Panc1 (cell line): ENCODE results near the gene MIPEP. TPM values are rescaled to one million over a fixed set of nuclear protein-coding genes. Genes with fewer than 3 reads are reported as not detected.

Experiments
- ATAC-seq: fragments of 200-7000 bp; cut with Tn5 transposase; 2 replicates; pipeline ENCODE4 v1.9.1; 2020; ENCODE audit warnings: mild to moderate bottlenecking, moderate library complexity
- BruUV-seq: library from RNA; stranded (reverse); fragments of 400-500 nt; replicated peaks from 2 replicates; lab custom pipeline; 2021; lab: Mats Ljungman, UMichigan
- CTCF ChIA-PET: fragments of 300-600 bp; sonication (Branson Sonifier 250); formaldehyde crosslinking; loops from one replicate; lab custom pipeline; 2022; ENCODE audit warnings: antibody characterized with exemption; lab: Charles Lee
- POLR2A ChIA-PET: fragments of 300-600 bp; sonication (Branson Sonifier 250); formaldehyde crosslinking; loops from one replicate; lab custom pipeline; 2022; ENCODE audit warnings: antibody characterized with exemption; lab: Charles Lee
- DNase-seq: peaks from one replicate; pipeline ENCODE4 v3.0.0-alpha.2; 2010; ENCODE audit warnings: low read depth, low spot score
- H3K27ac ChIP-seq: 2 replicates; pipeline ENCODE4 v1.5.1; 2011; ENCODE audit warnings: mild to moderate bottlenecking, low read length, inconsistent platforms
- H3K27me3 ChIP-seq: fragments of 200-500 bp; sonication (Bioruptor generic); 2 replicates; pipeline ENCODE4 v1.6.0; 2014; ENCODE audit warnings: low read length, inconsistent platforms; ENCODE audit not compliant: control insufficient read depth, insufficient read depth
- H3K36me3 ChIP-seq: fragments of 200-500 bp; sonication (Bioruptor generic); 2 replicates; pipeline ENCODE4 v1.5.1; 2014; ENCODE audit warnings: inconsistent platforms, mild to moderate bottlenecking, low read length, moderate library complexity; ENCODE audit not compliant: control insufficient read depth, insufficient read depth
- H3K4me1 ChIP-seq: 2 replicates; pipeline ENCODE4 v1.5.1; 2011; ENCODE audit warnings: inconsistent platforms, mild to moderate bottlenecking, low read length, moderate library complexity; ENCODE audit not compliant: control insufficient read depth, insufficient read depth
- H3K4me3 ChIP-seq, 2 experiments: 2 replicates each; pipeline ENCODE4 v1.5.1; 2011 to 2012; ENCODE audit warnings: low read depth in 2 of 2, low read length in 2 of 2, mild to moderate bottlenecking in 2 of 2, inconsistent platforms in 1 of 2, moderate library complexity in 1 of 2
- H3K9me3 ChIP-seq: fragments of 200-500 bp; sonication (Bioruptor generic); 2 replicates; pipeline ENCODE4 v1.5.1; 2014; ENCODE audit warnings: low read depth, mild to moderate bottlenecking, inconsistent platforms, low read length, moderate library complexity; ENCODE audit not compliant: control insufficient read depth, insufficient read depth
- CTCF ChIP-seq: fragments of 450-650 bp; IDR thresholded peaks from 2 replicates; pipeline ENCODE4 v1.5.1; 2017; ENCODE audit warnings: mild to moderate bottlenecking
- POLR2AphosphoS5 ChIP-seq: IDR thresholded peaks from 2 replicates; pipeline ENCODE4 v1.6.1; 2012; ENCODE audit warnings: mild to moderate bottlenecking, low read depth, low read length, moderate library complexity
- REST ChIP-seq, 2 experiments: IDR thresholded peaks; 2 replicates each; pipeline ENCODE4 v1.6.1; 2011 to 2012; ENCODE audit warnings: low read depth in 2 of 2, control low read depth in 1 of 2, low read length in 1 of 2, mild to moderate bottlenecking in 1 of 2, moderate library complexity in 1 of 2; ENCODE audit not compliant: insufficient read depth in 1 of 2
- SIN3A ChIP-seq: IDR thresholded peaks from 2 replicates; pipeline ENCODE4 v1.6.1; 2012; ENCODE audit warnings: low read depth, mild to moderate bottlenecking, low read length, moderate library complexity, borderline replicate concordance; ENCODE audit not compliant: insufficient read depth
- TCF7L2 ChIP-seq: IDR thresholded peaks from 2 replicates; pipeline ENCODE4 v1.6.1; 2011; ENCODE audit warnings: mild to moderate bottlenecking, low read depth, low read length, inconsistent platforms
- in situ Hi-C: cut with HindIII; loops from 2 replicates; pipeline ENCODE4 v1.10.0; 2016; ENCODE audit warnings: low sequenced_read_pairs, low pct_unique_long_range_greater_than_20kb
- intact Hi-C: fragments of 100-400 bp; cut with micrococcal nuclease; formaldehyde crosslinking; loops from one replicate; pipeline ENCODE4 v1.10.0; 2022; ENCODE audit not compliant: unreplicated experiment
- total RNA-seq: library from RNA; stranded (reverse); gene quantifications from one replicate; pipeline ENCODE4 v1.2.1, GENCODE V29; 2021; ENCODE audit not compliant: unreplicated experiment

Gene MIPEP
- total RNA-seq, 1 experiment from 2014 or later = 13.8 TPM

GRCh38 chr13:23851106-23851505 is 38.1 kb downstream of the MIPEP start:
- Histone ChIP-seq H3K4me1 (no peaks in the 10 kb centered on the region), H3K36me3 (no peaks in the 10 kb centered on the region), H3K9me3 (no peaks in the 10 kb centered on the region), H3K27ac (no peak overlapping the region), H3K27me3 (no peaks in the 10 kb centered on the region), H3K4me3 (no peak overlapping the region)
- no TSS peak for BruUV-seq
- CTCF ChIA-PET = no interaction called here
- no peak for ATAC-seq
- no peak for DNase-seq
- POLR2A ChIA-PET = no interaction called here
- intact Hi-C loops (no loop called here), in situ Hi-C loops (no loop called here)
- TF ChIP-seq CTCF (no peak), REST (IDR thresholded peaks at IDR 0.05; ENCODE audit: insufficient read depth in 1 of 2, low read depth in 2 of 2, low read length in 1 of 2) (no peak), SIN3A (no peak), TCF7L2 (no peak), POLR2AphosphoS5 (no peak)

- H3K4me3 ChIP-seq = no peak overlapping the region
- no TSS peak for BruUV-seq
- H3K36me3 ChIP-seq = no peaks in the 10 kb centered on the region
- TF ChIP-seq TCF7L2 = no peak
- no peak for TF ChIP-seq SIN3A
- no peak for TF ChIP-seq CTCF
- no peak for TF ChIP-seq POLR2AphosphoS5
- TF ChIP-seq REST (IDR thresholded peaks at IDR 0.05; ENCODE audit: insufficient read depth in 1 of 2, low read depth in 2 of 2, low read length in 1 of 2) = no peak
- ATAC-seq (no peak), DNase-seq (no peak)
- no peaks in the 10 kb centered on the region for H3K9me3 ChIP-seq
- intact Hi-C loops (no loop called here), in situ Hi-C loops (no loop called here)
- H3K27me3 ChIP-seq = no peaks in the 10 kb centered on the region
- POLR2A ChIA-PET = no interaction called here
- H3K4me1 ChIP-seq = no peaks in the 10 kb centered on the region
- H3K27ac ChIP-seq = no peak overlapping the region
- CTCF ChIA-PET = no interaction called here
These were observed 39.1 kb downstream of the MIPEP start for GRCh38 chr13:23850134-23850533.
